ACC112 (cell line): ENCODE data around the gene PSEN2.

Experiments
- H2AFZ ChIP-seq: fragments of 200-600 bp; sonication (generic); one replicate; pipeline ENCODE4 v1.6.0; 2017; ENCODE audit warnings: antibody characterized with exemption, low read length; ENCODE audit not compliant: unreplicated experiment
- H3K27ac ChIP-seq: fragments of 200-600 bp; sonication (generic); 2 replicates; pipeline ENCODE4 v1.5.1; 2014; ENCODE audit warnings: low read depth, mild to moderate bottlenecking, antibody characterized with exemption, low read length, moderate library complexity
- H3K27me3 ChIP-seq: fragments of 200-600 bp; sonication (generic); 2 replicates; pipeline ENCODE4 v1.6.1; 2014; ENCODE audit warnings: mild to moderate bottlenecking, antibody characterized with exemption, low read length, moderate library complexity, mixed read lengths; ENCODE audit not compliant: insufficient read depth
- H3K36me3 ChIP-seq: fragments of 200-600 bp; sonication (generic); 2 replicates; pipeline ENCODE4 v1.6.1; 2016; ENCODE audit warnings: mild to moderate bottlenecking, antibody characterized with exemption, low read length, moderate library complexity, mixed read lengths; ENCODE audit not compliant: insufficient read depth
- H3K4me1 ChIP-seq: fragments of 200-600 bp; sonication (generic); one replicate; pipeline ENCODE4 v1.6.1; 2016; ENCODE audit warnings: low read length, mixed read lengths; ENCODE audit not compliant: insufficient read depth, unreplicated experiment, control insufficient read depth
- H3K4me3 ChIP-seq: fragments of 200-600 bp; sonication (generic); 2 replicates; pipeline ENCODE4 v1.5.1; 2014; ENCODE audit warnings: mild to moderate bottlenecking, low read depth, low read length
- H3K79me2 ChIP-seq: fragments of 200-600 bp; sonication (generic); one replicate; pipeline ENCODE4 v1.6.0; 2016; ENCODE audit warnings: low read length; ENCODE audit not compliant: control insufficient read depth, unreplicated experiment, insufficient read depth

The PSEN2 gene

DNA sequence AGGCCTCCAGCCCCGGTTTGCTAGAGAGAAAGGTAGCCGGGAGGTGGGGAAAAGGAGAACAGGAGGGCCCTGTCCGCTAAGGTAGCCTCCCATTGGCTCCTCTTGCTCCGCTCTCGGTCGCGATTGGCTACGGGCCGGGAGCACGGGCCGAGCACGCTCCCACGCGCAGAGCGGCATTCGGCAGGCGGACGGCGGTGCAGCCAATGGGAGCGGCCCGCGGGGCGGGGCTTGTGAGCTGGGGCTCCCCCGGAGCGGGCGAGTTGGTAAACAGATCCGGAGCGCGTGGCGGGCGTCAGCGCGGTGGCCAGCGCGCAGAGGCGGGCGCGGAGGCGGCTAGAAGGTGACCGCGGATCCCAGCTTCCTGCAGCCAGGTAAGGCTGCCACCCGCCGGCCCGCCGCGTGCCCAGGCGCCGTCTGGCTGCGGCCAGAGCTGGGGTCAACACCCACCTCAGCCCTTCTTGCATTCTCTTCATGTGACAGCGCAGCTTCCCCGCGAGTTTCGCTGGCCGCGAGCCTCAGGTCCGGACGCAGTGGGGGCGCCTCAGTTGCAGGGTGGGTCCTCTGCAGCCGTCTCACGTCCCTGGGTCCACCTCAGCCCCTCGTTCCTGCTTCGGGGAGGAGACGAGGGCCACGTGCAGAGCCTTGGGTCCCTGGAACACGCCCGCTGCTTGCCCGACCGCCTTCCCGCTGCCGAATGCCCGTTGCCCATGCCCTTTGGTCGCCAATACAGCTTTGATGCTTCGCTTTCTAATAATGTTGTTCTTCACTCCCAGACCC lies 69.8 kb downstream of the PSEN2 start, which contains the start of gene COQ8A:
Gene COQ8A (plus strand): TSS at position 266 of the 777 bp plus-strand sequence. CDS start 21,092 bp downstream, outside the sequence.
- no peaks in the 10 kb centered on the region; the same call in 1 of the 2 replicates for H3K36me3 ChIP-seq
- peak within 1 kb of the TSS; percentile 86 for H3K4me3 ChIP-seq
- peak within 1 kb of the TSS; percentile 84 for H2AFZ ChIP-seq
- H3K27ac ChIP-seq: peak within 1 kb of the TSS; percentile 84
- peaks cover 14% of the 10 kb centered on the region for H3K4me1 ChIP-seq
- no peaks in the 10 kb centered on the region for H3K27me3 ChIP-seq
- H3K79me2 ChIP-seq: no peaks in the 10 kb centered on the region

GRCh38 chr1:226940806-226941067 lies 70.3 kb downstream of the PSEN2 start:
- H2AFZ ChIP-seq: peak overlapping the region; percentile 58
- no peaks in the 10 kb centered on the region for H3K36me3 ChIP-seq
- no peaks in the 10 kb centered on the region for H3K79me2 ChIP-seq
- peaks cover 14% of the 10 kb centered on the region for H3K4me1 ChIP-seq
- H3K27me3 ChIP-seq: no peaks in the 10 kb centered on the region
- peak overlapping the region; percentile 86 for H3K4me3 ChIP-seq
- H3K27ac ChIP-seq: no peak overlapping the region

DNA sequence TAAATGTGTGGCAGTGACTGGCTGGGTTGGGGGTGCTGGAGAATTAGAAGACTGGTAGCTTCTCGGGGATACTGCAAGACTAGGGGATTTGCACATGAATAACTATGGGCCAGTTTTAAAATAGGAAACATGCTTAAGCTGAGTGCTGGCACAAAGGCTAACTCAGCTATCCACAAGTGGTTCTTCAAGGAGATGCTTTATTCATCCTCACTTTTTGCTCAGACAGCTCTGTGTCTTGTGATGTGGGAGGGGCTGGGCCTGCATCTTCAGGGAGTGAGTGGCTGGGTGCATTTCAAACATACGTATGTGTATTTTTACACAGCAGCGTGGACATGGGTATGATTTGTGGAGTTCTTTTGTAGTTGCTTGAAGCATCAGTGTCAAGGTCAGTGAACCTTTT lies 72.0 kb downstream of the PSEN2 start:
- Histone ChIP-seq H3K36me3 (no peaks in the 10 kb centered on the region), H2AFZ (no peak overlapping the region), H3K27ac (no peak overlapping the region), H3K4me1 (peaks cover 14% of the 10 kb centered on the region), H3K4me3 (no peak overlapping the region), H3K79me2 (no peaks in the 10 kb centered on the region), H3K27me3 (no peaks in the 10 kb centered on the region)

DNA sequence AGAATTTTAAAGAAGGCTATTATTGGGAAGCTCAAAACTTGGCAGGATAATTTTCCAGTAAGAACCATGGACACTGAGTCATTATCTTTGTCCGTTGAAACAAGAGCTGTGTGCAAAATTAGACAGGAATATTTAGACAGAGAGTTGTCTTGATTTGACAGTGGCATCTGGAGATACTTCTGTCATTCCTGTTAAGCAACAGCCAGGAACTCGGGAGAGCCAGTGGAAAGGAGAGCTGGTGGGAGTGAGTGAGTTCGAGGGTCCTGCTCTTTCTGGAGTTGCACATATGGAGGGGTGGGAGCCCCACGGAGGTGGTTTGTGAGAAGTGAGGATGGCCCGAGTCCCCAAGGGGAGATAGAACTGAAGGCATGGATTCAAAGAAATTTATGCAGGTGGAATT lies 72.7 kb downstream of the PSEN2 start:
- Histone ChIP-seq H3K27me3 (no peaks in the 10 kb centered on the region), H3K4me1 (peaks cover 13% of the 10 kb centered on the region), H3K27ac (no peak overlapping the region), H2AFZ (no peak overlapping the region), H3K36me3 (no peaks in the 10 kb centered on the region), H3K4me3 (no peak overlapping the region), H3K79me2 (no peaks in the 10 kb centered on the region)

GRCh38 chr1:226943927-226944326 lies 73.5 kb downstream of the PSEN2 start:
- Histone ChIP-seq H3K4me3 (no peak overlapping the region), H2AFZ (no peak overlapping the region), H3K27me3 (no peaks in the 10 kb centered on the region), H3K79me2 (no peaks in the 10 kb centered on the region), H3K4me1 (peaks cover 6% of the 10 kb centered on the region), H3K27ac (no peak overlapping the region), H3K36me3 (no peaks in the 10 kb centered on the region)

- no peak overlapping the region for H3K27ac ChIP-seq
- no peaks in the 10 kb centered on the region for H3K79me2 ChIP-seq
Observed at GRCh38 chr1:226945106-226945857, 74.9 kb downstream of the PSEN2 start.

More at GRCh38 chr1:226945106-226945857, 74.9 kb downstream of the PSEN2 start:
- Histone ChIP-seq H3K27me3 (no peaks in the 10 kb centered on the region), H3K4me1 (peaks cover 6% of the 10 kb centered on the region), H3K4me3 (no peak overlapping the region), H3K36me3 (no peaks in the 10 kb centered on the region), H2AFZ (no peak overlapping the region)
